Fibroblast of the conjunctiva (primary cell): Measurements from ENCODE around the gene CAMKK2.
"Not testable (repeated sequence)": the region's sequence is repeated elsewhere in the genome, so short reads cannot be mapped to it uniquely, and the experiment has no call there.

ENCODE experiments used
- DNase-seq: peaks from one replicate; pipeline ENCODE4 v3.0.0-alpha.2; 2010; ENCODE audit warnings: low read depth

CAMKK2 gene

GRCh38 chr12:121298411-121298810, 1.9 kb upstream of the CAMKK2 start:
- DNase-seq: not testable (repeated sequence)

- DNase-seq: no peak
Measured at GRCh38 chr12:121297435-121297991, 1.0 kb upstream of the CAMKK2 start.

GRCh38 chr12:121295746-121296617, 527 bp downstream of the CAMKK2 start:
- no peak for DNase-seq

DNA sequence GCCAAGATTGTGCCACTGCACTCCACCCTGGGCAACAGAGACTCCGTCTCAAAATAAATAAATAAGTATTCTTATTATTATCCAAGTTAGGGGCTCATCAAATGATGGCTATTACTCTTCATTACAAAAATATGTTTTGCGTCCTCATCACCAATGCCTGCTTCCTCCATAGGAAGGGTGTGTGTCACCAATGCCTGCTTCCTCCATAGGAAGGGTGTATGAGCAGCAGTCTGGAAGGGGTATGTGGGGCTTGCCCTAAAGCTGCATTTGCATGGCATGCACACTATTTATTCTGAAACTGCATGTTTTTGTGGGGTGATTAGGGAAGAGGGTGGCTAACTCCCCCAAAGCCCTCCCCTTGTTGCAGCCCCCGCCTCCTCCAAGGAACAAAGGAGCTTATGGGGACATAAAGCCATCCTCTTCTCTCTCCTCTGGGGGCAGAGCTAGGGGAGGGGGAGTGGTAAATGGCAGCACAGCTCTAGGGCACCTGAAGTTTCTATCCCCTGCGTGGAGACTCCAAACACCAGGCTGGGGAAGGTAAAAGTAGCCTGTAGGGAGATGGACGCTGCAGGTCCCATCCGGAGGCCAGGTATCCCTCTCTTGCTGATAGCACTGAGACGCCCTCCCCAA, 1.3 kb downstream of the CAMKK2 start:
- DNase-seq: no peak

- no peak for DNase-seq
Measured at GRCh38 chr12:121294151-121294889, 2.2 kb downstream of the CAMKK2 start.

- DNase-seq: no peak
Measured at GRCh38 chr12:121293603-121294002, 2.9 kb downstream of the CAMKK2 start.

DNA sequence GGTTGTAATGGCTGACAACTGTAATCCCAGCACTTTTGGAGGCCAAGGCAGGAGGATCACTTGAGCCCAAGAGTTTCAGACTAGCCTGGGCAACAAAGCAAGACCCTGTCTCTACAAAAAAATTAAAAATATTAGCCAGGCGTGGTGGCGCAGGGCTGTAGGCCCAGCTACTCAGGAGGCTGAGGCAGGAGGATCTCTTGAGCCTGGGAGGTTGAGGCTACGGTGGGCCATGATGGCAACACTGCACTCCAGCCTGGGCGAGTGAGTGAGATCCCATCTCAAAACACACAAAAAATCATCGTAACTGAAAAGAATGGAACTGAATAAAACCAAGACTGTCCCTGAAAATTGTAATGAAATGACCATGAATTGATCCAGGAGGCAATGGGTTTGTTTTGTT, 6.1 kb downstream of the CAMKK2 start:
- DNase-seq: no peak

DNA sequence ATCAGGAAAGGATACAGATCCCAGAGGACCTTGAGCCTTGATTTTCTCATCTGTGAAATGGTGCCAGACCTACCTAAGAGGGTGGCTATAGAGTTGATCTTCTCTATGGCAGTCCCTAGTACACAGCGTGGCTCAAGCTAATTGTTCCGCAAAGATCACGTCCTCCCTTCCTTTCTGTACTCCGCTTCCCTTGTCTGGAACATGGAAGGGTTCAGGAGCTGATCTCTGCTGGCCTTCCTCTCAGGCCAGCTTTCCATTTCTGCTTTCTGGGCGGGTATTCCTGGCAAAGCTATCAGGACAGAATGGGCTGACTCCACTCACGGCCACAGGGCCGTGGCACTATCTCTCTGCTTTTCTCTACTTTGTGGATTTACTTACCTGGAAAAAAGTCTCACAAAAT, 6.5 kb downstream of the CAMKK2 start:
- DNase-seq: no peak

DNA sequence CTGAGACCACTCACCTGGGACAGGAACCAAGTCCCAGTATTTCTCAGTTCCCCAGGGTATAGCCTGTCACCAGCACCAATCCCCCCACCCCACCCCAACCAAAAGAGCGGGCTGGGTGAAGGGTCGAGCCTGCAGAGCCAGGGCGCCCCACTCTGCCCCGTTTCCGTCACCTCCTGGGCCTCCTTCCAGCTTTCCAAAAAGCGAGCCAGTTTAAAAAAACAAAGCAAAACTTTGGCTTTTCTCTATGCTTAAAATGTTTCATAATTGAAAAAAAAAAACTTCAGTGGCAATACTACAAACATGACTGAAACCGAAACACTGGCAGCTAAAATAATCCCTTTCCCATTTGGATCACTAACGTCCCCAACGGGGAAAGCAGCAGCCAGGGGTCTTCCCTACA, 7.5 kb downstream of the CAMKK2 start:
- DNase-seq: no peak

DNA sequence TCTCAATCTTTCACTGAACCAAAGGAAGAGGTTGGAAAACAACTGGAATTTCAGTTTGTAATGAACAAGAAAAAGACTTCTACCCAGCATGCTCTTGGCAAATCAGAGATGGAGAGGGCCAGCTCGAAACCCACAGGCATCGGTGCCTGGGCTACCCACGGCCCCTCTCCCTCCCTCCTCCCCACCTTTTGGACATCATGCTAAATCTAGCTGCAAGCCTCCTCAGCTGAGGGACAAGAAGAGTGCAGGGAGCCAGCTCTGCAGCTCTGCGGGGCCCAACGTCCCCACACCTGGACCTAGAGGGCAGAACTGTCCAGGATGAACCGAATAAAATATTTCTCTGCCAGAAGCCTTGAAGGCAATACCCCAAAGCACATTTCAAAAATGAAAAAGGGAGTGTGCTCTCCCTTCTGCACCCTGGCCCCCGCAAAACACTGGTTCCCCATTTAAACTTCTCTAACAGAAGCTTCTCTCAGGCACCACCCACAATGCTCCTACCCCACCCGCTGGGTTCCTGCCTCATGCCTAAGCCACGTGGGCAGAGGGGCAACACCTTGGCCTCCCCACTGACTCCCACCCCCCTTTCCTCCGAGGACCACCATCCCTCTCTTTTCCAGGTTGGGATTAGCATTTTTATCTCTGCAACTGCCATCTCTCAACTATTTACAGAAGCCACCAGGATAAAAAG, 8.2 kb downstream of the CAMKK2 start:
- DNase-seq: no peak

GRCh38 chr12:121287267-121287954, 9.1 kb downstream of the CAMKK2 start:
- DNase-seq: peak; percentile 46

GRCh38 chr12:121285856-121286255, 10.7 kb downstream of the CAMKK2 start:
- no peak for DNase-seq

- no peak for DNase-seq
Measured at GRCh38 chr12:121284551-121285390, 11.7 kb downstream of the CAMKK2 start.

GRCh38 chr12:121283841-121284240, 12.7 kb downstream of the CAMKK2 start:
- no peak for DNase-seq

- DNase-seq: no peak
Measured at GRCh38 chr12:121283388-121283787, 13.1 kb downstream of the CAMKK2 start.

- DNase-seq: not testable (repeated sequence)
Measured at GRCh38 chr12:121282910-121283309, 13.6 kb downstream of the CAMKK2 start.

DNA sequence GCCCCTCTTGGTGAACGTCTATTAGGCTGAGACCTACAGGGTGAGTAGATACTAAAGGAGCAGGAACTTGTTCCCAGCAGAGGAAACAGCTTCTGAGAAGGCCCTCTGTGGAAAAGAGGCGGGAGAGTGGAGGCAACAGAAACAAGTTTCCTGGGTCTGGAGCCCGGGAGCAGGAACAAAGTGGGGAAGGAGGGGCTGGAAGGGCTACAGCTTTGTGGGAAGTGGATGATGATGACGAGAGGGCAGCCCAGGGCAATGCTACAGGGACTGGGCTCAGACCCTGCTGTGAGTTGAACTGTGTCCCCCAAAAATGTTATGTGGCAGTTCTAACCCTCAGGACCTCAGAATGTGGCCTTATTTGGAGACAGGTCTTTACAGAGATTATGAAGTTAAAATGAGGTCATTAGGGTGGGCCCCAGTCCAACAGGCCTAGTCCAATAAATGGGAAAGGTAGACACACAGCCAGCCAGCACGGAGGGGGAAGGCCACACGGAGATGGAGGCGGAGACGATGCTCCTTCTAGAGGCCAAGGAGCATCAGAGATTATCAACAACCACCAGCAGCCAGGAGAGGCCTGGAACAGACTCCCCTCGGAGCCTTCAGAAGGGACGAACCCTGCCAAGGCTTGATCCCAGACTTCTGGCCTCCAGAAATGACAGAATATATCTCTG, 14.3 kb downstream of the CAMKK2 start:
- no peak for DNase-seq

- DNase-seq: not testable (repeated sequence)
Measured at GRCh38 chr12:121281116-121281515, 15.4 kb downstream of the CAMKK2 start.

DNA sequence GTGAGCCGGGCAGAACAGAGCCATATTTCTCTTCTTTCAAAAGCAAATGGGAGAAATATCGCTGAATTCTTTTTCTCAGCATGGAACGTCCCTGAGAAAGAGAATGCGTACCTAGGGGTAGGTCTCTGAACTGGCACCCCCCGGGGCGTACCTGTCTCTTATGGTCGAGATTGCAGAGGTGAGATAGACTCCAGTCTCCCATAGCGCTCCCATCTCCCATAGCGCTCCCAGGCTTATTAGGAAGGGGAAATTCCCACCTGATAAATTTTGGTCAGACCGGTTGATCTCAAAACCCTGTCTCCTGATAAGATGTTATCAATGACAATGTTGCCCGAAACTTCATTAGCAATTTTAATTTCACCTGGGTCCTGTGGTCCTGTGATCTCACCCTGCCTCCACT, 16.0 kb downstream of the CAMKK2 start:
- not testable (repeated sequence) for DNase-seq

- no peak for DNase-seq
Measured at GRCh38 chr12:121279507-121279915, 17.0 kb downstream of the CAMKK2 start.
